ENCODE results near the gene CCL22.
"Not testable (repeated sequence)": the region's sequence is repeated elsewhere in the genome, so short reads cannot be mapped to it uniquely, and the experiment has no call there.

Gene CCL22, protein sequence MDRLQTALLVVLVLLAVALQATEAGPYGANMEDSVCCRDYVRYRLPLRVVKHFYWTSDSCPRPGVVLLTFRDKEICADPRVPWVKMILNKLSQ

DNA sequence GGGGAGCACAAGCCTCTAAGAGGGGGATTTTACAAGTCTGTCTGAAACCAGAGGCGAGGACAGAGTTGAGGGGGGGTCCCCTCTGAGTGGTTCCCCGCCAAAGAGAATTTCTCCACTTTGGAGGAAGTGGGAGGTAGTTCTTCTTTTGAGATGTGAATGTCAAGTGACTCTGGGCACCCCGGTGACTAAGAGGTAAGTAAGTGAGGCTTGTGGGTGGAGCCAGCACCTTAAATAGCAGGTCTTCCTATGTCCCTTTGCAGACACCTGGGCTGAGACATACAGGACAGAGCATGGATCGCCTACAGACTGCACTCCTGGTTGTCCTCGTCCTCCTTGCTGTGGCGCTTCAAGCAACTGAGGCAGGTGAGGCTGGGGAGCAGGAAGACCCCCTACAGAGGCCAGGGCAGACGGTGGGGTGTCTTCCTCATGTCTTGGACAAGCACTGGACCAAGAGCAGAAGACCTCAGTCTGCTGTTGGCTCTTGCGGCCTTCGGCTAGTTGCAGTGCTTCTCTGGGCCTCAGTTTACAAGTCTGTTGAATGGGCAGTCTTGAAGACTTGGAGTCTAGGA is at the start of gene CCL22:
Gene CCL22 (plus strand): TSS at position 257 of the 569 bp plus-strand sequence. CDS start 34 bp downstream, at position 291.
- DNase-seq, result no peak

DNA sequence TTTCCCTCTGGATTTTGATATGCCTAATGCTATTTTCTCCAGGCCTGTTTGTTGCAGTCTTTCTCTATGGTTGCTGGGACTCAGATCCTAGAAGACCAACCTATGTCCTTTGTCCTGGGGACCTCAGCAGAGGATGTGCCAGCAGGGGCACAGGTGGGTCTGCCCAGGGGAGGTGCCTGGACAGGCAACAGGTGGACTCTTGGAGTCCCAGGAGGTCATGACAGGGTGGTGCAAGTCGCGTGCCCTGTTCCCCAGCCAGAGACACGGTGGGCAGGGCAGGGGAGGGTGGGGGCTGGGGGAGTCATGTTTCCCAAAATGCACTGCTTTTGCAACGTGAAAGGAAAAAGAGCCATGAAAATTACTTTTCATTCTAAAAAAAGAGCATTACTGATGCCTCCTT is 47.8 kb upstream of the CCL22 start:
- DNase-seq, result no peak

GRCh38 chr16:57313509-57313908 is 45.1 kb upstream of the CCL22 start:
- DNase-seq, result no peak

DNA sequence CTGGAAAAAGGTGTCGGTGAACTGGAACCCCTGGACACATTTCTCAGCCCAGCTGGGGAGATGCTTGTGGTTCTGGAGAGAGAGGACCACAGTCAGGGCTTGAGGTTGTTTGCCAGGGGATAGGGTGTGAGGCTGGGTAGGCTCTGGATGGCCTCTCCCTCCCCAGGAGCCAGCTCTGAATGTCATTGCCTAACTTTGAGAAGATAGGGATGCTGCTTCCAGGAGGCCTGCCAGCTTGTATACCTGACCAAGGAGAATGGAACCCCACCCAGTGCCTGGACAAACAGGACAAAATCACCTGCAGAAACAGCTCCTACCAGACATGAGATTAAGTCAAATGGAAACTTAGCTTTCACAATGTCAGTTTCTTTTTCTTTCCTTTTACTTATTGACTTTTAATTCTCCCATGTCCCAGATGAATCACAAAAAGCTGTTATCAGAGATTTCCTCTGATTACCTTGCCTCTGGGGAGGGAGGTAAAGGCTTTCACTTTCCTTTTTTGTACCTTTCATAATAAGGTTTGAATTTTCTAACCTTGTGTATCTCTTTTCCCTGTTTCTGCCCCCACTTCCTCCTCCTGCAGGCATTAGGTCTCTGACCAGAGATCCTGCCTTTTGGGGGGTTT is 44.3 kb upstream of the CCL22 start:
- DNase-seq, result peak; percentile 32

GRCh38 chr16:57315416-57315815 is 43.2 kb upstream of the CCL22 start:
- no peak for DNase-seq

DNA sequence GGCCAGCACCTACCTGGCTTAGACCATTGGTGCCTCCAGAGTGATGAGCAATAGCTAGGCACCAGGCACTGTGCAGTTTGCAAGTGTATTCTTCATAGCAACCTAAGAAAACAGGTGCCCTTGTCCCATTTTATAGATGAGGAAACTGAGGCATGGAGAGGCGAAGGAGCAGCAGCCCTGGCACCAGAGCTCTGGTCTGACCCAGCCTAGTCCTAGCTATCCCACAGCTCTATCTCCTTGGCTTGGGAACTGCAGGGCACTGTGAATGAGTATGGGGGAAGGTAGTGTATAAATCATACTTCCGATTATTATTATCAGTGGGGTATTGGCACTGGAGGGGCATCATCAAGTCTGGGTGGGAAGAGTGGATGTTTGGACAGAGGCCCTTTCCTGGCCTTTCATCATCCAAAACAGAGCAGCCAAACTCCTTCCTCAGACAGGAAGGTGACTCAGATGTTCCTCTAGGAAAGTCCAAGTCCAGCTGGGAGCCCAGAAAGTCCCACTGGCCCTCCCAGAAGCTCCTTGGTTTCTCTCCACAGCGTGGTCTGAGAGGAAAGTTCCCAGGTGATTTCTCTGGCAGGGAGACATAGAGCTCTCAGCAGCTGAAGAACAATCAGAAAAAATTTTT is 42.1 kb upstream of the CCL22 start:
- no peak for DNase-seq

DNA sequence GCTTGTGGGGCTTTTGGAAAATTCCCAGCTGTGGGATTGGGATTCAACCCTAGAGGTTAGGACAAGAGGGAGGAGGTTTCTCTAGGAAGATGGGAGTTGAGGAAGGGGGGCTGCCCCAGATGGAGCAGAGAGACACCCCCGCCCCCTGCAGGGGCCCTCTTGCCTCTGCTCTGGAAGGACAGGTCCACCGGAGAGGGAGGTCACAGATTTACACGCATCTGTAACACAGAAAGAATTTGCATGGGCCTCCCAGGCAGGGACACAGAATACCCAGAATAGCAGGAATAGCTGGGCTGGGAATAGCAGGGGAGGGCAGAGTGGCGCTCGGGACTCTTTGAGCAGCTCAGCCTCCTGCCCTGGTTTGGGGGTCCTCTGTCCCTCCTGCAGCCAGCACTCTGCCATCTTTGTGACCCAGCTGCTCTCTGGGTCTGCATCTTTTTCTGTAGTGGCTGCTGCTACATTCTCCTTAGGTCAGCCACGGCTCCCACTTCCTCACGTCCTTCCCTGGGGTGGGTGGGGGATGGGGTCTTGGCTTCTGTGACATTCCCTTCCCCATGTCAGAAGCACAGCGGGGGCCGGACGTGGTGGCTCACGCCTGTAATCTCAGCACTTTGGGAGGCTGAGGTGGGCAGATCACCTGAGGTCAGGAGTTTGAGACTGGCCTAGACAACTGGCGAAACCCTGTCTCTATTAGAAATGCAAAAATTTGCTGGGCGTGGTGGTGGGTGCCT is 40.2 kb upstream of the CCL22 start:
- DNase-seq, result no peak

GRCh38 chr16:57319646-57320045 is 38.9 kb upstream of the CCL22 start:
- no peak for DNase-seq

DNA sequence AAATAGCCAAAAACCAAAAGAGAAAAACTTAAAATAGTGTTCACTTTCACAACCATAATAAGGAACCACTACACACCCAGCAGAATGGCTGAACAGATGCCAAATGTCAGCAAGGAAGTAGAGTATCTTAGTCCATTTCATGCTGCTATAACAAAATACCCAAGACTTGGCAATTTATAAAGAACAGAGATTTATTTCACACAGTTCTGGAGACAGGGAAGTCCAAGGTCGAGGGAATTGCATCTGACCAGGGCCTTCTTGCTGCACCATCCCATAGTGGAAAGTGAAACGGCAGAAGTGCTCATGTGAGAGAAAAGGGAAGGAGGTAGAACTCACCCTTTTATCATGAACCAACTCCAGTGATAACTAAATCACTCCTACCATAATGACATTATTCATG is 33.8 kb upstream of the CCL22 start:
- DNase-seq, result no peak

DNA sequence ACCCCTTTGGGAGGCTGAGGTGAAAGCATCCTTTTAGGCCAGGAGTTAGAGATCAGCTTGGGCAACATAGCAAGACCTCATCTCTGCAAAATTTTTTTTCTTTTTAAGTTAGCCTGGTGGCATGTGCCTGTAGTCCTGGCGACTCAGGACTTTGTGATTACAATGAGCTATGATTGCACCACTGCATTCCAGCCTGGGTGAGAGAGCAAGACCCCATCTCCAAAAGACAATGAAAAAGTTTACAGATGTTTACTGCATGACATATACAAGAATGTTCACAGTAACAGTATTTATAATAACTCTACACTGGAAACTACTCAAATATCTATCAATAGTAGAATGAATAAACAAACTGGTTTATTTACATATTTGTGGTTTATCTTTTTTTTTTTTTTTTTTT is 33.1 kb upstream of the CCL22 start:
- no peak for DNase-seq

DNA sequence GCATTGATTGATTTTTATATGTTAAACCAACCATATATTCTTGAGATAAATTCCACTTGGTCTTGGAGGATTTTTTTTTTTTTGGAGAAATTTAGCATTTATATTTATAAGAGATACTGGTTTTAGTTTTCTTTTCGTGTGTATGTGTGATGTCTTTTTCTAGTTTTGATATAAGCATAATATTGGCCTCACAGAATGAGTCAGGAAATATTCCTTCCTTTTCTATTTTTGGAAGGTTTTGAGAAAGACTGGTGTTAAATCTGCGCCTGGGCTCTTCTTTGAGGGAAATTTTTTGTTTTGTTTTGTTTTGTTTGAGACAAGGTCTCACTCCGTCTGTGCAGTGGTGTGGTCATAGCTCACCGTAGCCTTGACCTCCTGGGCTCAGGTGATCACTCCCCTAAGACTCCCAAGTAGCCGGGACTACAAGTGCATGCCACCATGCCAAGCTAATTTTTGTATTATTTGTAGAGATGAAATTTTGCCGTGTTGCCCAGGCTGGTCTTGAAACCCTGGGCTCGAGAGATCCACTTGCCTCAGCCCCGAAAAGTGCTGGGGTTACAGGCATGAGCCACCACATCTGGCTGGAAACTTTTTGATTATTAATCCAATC is 28.8 kb upstream of the CCL22 start:
- DNase-seq, result no peak

DNA sequence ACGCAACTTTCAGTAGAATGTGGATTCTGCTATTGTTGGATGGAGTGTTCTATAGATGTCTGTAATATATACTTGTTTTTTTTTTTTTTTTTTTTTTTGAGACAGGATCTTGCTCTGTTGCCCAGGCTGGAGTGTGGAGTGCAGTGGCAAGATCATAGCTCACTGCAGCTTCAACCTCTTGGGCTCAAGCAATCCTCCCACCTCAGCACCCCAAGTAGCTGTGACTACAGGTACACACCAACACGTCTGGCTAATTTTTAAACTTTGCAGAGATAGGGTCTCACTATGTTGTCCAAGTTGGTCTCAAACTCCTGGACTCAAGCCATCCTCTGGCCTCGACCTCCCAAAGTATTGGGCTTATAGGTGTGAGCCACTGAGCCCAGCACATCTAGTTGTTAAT is 27.2 kb upstream of the CCL22 start:
- no peak for DNase-seq

DNA sequence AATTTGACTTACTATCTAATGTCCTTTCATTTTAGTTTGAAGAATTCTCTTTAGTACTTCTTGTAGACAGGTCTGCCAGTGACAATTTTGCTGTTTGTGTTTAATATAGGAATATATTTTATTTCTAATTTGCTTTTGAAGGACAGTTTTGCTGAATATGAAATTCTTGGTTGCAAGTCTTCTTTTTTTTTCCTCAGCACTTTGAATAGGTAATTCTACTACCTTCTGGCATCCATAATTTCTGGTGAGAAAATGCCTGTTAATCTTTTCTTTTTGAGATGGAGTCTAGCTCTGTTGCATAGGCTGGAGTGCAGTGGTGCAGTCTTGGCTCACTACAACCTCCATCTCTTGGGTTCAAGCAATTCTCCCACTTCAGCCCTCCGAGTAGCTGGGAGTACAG is 25.2 kb upstream of the CCL22 start:
- no peak for DNase-seq

GRCh38 chr16:57335366-57335765 is 23.2 kb upstream of the CCL22 start:
- no peak for DNase-seq

DNA sequence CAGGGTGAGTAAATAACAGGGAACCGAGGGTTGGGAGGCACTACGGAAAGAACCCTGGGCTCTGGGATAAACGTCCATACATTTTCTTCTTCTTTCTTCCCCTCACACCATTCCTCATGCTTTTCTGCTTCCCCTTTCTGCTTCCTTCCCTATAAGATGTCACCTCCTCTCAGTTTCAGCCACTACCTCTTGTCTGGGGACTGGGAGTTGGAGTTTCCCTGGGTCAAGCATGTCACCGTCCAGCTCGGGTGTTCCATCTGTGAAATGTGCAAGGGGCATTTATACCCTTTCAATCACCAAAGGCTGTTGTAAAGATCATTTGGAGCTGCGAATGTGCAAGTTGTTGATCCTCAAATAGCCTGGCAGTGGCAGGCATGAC is 17.5 kb upstream of the CCL22 start:
- DNase-seq, result no peak

GRCh38 chr16:57341441-57342303 is 16.9 kb upstream of the CCL22 start:
- DNase-seq, result no peak

- DNase-seq, result not testable (repeated sequence)
Observed at GRCh38 chr16:57342606-57343005, 16.0 kb upstream of the CCL22 start.

DNA sequence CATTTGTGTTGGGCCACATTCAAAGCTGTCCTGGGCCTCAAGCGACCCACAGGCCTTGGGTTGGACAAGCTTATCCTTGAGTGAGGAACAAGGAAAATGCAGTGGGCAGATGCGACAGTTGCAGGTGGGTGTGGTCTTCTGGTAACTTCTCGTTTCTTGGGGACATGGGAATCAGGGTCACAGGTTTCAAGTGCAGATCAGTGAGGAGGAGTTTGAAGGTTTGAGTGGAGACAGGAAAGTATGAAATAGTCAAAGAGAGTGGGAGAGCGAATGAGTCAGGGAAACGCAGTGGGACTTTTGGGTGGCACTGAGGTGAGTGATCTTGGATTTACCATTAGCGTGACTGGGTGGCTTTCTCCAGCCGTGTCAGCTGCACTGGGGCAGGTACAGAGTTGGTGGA is 15.4 kb upstream of the CCL22 start:
- no peak for DNase-seq

GRCh38 chr16:57344094-57344493 is 14.5 kb upstream of the CCL22 start:
- DNase-seq, result not testable (repeated sequence)

GRCh38 chr16:57345021-57345420 is 13.6 kb upstream of the CCL22 start:
- DNase-seq, result no peak

DNA sequence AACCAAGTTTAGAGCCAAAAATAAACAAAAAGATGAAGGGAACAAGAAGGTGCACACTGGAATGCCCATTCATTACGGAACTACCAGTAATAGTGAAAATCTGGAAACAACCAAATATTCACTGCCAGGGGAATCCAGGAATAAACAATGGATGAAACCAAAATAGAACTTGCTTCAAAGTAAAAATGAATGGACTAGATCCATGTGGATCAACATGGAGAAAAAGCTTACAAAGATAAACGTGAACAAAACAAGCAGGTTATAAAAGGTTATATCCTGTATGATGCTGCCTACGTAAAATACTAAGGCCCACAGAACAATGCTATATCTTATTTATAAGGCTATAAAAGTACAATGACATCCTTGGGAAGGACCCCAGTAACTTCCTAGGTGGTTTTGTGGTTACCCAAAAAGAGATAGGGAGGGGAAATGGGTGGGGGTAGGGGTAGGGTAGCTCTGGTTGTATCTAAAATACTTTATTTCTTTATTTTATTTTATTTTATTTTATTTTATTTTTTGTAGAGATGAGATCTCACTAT is 12.8 kb upstream of the CCL22 start:
- DNase-seq, result no peak

GRCh38 chr16:57347858-57348257 is 10.7 kb upstream of the CCL22 start:
- DNase-seq, result no peak

All from activated CD4-positive, alpha-beta T cell treated with anti-CD3 and anti-CD28 coated beads, Interleukin-10, Interleukin-2, amounts not matched to agents 100 ng/mL and 50 ng/mL, durations not matched to agents 16 hours and 8 hours (primary cell).